Activated CD4-positive, alpha-beta T cell treated with anti-CD3 and anti-CD28 coated beads, Interleukin-2, amount 10 ng/mL, durations not matched to agents 7 days and 5 days (primary cell): ENCODE results near the gene UMAD1. TPM values are rescaled to one million over a fixed set of nuclear protein-coding genes. Genes with fewer than 3 reads are reported as not detected.

ENCODE experiments used
- CTCF ChIA-PET: fragments of 350-600 bp; sonication (Branson Sonifier 250); formaldehyde crosslinking; loops from one replicate; lab custom pipeline; 2021; ENCODE audit warnings: antibody characterized with exemption; lab: Charles Lee
- POLR2A ChIA-PET: fragments of 350-600 bp; sonication (Branson Sonifier 250); formaldehyde crosslinking; loops from one replicate; lab custom pipeline; 2021; ENCODE audit warnings: antibody characterized with exemption; lab: Charles Lee
- DNase-seq: peaks from one replicate; pipeline ENCODE4 v3.0.0-alpha.2; 2020
- H3K27ac Mint-ChIP-seq: one replicate; pipeline ENCODE4 v1.8.0; 2021; ENCODE audit warnings: mild to moderate bottlenecking, moderate library complexity, mixed read lengths
- H3K27me3 Mint-ChIP-seq: one replicate; pipeline ENCODE4 v1.8.0; 2021; ENCODE audit warnings: mixed read lengths
- H3K36me3 Mint-ChIP-seq: one replicate; pipeline ENCODE4 v1.8.0; 2021; ENCODE audit warnings: low read depth, mixed read lengths
- H3K4me1 Mint-ChIP-seq: one replicate; pipeline ENCODE4 v1.8.0; 2021; ENCODE audit warnings: mixed read lengths
- H3K4me3 Mint-ChIP-seq: one replicate; pipeline ENCODE4 v1.8.0; 2021; ENCODE audit warnings: mild to moderate bottlenecking, moderate library complexity, mixed read lengths
- H3K9me3 Mint-ChIP-seq: one replicate; pipeline ENCODE4 v1.8.0; 2021; ENCODE audit warnings: mixed read lengths
- total RNA-seq, 2 experiments: library from RNA; stranded (reverse); gene quantifications; one replicate each; pipeline ENCODE4 v1.2.3, GENCODE V29; 2021

UMAD1 gene
- total RNA-seq, 2 experiments from 2014 or later, result 16.3 to 16.4 TPM

DNA sequence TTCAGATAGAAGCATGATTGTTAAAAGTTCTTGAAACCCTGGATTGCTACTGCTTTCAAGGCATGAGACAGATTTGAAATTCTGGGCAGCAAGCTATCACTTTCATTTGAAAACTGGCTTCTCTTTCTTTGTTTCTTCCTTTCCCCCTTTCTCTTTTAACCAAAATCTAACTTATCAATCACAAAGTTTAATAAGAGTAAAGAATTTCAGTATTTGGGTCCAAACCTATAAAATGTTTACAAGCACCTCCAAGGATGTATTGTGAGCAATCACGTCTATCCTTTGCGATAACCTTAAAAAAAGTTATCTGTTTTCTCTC, 99.4 kb downstream of the UMAD1 start:
- no peak for DNase-seq
- H3K36me3 Mint-ChIP-seq, result no peaks in the 10 kb centered on the region
- no peaks in the 10 kb centered on the region for H3K9me3 Mint-ChIP-seq
- H3K4me3 Mint-ChIP-seq, result no peak overlapping the region
- peaks cover 12% of the 10 kb centered on the region for H3K4me1 Mint-ChIP-seq
- POLR2A ChIA-PET, result no interaction called here
- no peak overlapping the region for H3K27ac Mint-ChIP-seq
- no peaks in the 10 kb centered on the region for H3K27me3 Mint-ChIP-seq
- CTCF ChIA-PET, result interaction anchor here (1.2 kb wide), 1 partner anchor 21 kb away, joined by 3 read pairs; no protein-coding TSS in a partner anchor

DNA sequence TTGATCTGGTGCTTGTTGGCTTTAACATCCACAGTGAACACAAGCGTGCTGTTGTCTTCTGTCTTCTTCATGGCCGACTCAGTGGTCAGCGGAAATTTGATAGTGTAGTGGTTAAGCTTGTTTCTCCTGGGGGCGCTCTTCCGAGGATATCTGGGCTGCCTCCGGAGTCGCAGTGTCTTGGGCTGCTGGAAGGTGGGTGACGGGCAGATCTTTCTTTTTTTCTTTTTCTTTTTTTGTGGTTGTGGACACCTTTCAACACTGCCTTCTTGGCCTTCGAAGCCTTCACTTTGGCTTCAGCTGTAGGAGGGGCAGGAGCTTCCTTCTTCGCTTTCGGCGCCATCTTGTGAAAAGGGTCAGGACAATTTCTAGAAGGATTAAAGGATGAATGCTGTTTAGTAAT, 101.7 kb downstream of the UMAD1 start:
- no peak overlapping the region for H3K27ac Mint-ChIP-seq
- ChIA-PET CTCF (interaction anchor here (1.2 kb wide), 1 partner anchor 19 kb away, joined by 3 read pairs; no protein-coding TSS in a partner anchor), POLR2A (no interaction called here)
- H3K4me3 Mint-ChIP-seq, result no peak overlapping the region
- no peaks in the 10 kb centered on the region for H3K27me3 Mint-ChIP-seq
- no peaks in the 10 kb centered on the region for H3K9me3 Mint-ChIP-seq
- H3K36me3 Mint-ChIP-seq, result no peaks in the 10 kb centered on the region
- DNase-seq, result no peak
- peaks cover 7% of the 10 kb centered on the region for H3K4me1 Mint-ChIP-seq

DNA sequence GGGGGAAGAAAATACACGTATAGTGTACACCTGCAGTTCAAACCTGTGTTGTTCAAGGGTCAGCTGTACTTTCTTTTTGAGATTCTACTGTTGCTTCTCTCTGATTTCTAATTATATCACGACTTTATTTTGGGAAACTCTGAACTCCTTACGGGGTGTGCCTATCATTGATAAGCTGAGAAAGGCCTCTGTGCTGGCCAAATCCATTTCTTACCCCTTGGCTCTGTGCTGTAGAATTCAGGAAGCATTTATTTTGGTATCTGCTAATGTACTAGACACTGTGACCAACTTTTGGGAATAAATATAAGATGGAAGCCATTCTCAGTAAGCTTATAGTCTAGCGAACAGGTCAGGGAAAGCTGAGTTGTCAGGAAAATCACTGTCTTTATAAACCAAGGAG, 104.7 kb downstream of the UMAD1 start:
- CTCF ChIA-PET, result interaction anchor here (1.1 kb wide), 1 partner anchor 11 kb away, joined by 3 read pairs; no protein-coding TSS in a partner anchor
- POLR2A ChIA-PET, result no interaction called here
- H3K27ac Mint-ChIP-seq, result no peak overlapping the region
- H3K4me3 Mint-ChIP-seq, result no peak overlapping the region
- no peaks in the 10 kb centered on the region for H3K27me3 Mint-ChIP-seq
- no peak for DNase-seq
- no peaks in the 10 kb centered on the region for H3K36me3 Mint-ChIP-seq
- peaks cover under 1% of the 10 kb centered on the region for H3K4me1 Mint-ChIP-seq
- no peaks in the 10 kb centered on the region for H3K9me3 Mint-ChIP-seq

DNA sequence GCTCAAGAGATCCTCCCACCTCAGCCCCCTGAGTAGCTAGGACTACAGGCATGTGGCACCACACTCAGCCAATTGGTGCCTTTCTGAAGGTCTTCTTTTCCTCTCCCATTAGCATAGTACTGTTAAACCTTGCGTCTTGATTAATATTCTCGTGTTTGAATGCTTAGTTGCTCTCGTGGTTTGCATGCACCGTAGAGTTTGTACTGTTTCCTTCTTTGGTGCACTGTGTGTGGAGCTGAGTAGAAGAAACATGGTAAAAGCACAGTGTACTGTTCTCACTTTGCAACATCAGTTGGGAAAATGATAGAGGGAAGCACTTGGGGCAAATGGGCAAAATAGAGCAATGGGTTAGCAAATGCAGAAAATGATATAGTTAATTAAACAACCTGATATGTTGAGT, 105.4 kb downstream of the UMAD1 start:
- CTCF ChIA-PET, result interaction anchor here (1.1 kb wide), 1 partner anchor 11 kb away, joined by 3 read pairs; no protein-coding TSS in a partner anchor
- Mint-ChIP-seq H3K9me3 (no peaks in the 10 kb centered on the region), H3K4me3 (no peak overlapping the region), H3K27ac (no peak overlapping the region), H3K27me3 (no peaks in the 10 kb centered on the region), H3K36me3 (no peaks in the 10 kb centered on the region), H3K4me1 (peaks cover 7% of the 10 kb centered on the region)
- POLR2A ChIA-PET, result no interaction called here
- no peak for DNase-seq

DNA sequence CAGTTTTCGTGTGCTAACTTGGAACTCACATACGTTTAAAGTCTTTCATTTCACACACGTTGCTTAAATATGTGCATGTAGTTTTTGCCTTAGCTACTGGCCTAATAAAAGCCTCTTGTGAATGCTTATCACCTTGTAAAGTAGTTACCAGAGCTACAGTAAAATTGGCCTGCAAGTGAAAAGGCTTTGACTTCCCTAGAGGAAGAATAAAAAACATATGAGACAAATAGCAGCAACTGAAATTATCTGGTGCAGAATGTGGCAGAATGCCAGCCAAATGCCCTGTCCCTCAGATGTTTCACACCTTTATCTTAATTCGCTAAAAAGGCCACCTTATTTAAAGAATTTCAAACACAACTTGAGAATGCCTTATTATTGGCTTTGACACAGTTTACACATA, 105.9 kb downstream of the UMAD1 start:
- no peak for DNase-seq
- POLR2A ChIA-PET, result no interaction called here
- H3K27me3 Mint-ChIP-seq, result no peaks in the 10 kb centered on the region
- H3K4me3 Mint-ChIP-seq, result no peak overlapping the region
- H3K27ac Mint-ChIP-seq, result no peak overlapping the region
- no peaks in the 10 kb centered on the region for H3K36me3 Mint-ChIP-seq
- CTCF ChIA-PET, result no interaction called here
- no peaks in the 10 kb centered on the region for H3K9me3 Mint-ChIP-seq
- peaks cover 11% of the 10 kb centered on the region for H3K4me1 Mint-ChIP-seq

DNA sequence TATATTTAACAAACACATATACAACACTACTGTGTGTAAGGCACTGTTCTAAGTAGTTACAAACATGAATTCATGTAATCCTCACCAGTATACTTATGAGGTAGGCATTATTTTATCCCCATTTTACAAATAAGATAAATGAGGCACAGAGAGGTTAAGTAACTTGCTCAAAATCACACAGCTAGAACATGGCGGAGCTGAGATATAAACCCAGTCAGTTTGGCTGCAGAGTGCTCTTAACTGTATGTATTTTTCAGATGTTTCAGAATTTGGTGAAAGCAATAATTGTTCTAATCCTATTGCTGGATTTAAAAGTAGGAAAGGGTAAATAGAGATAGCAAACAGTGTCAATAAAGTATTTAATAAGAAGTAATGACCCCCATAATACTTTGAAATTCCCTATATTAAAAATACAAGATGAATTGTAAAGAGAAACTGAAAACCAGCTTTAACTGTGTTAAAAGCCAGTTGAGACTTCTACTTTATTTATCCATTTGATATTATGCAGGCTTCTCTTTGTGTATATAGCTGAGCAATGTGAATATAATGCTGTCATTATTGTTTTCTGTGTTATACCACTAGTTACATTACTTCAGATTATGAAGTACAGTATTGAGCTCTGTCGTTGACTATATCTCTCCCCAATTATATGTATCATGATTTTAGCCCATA, 110.2 kb downstream of the UMAD1 start:
- DNase-seq, result no peak
- Mint-ChIP-seq H3K36me3 (peaks cover 7% of the 10 kb centered on the region), H3K9me3 (no peaks in the 10 kb centered on the region), H3K4me3 (peak overlapping the region; percentile 12), H3K4me1 (peaks cover 17% of the 10 kb centered on the region), H3K27me3 (no peaks in the 10 kb centered on the region), H3K27ac (no peak overlapping the region)
- ChIA-PET CTCF (interaction anchor here (0.6 kb wide), 1 partner anchor 10 kb away, joined by 3 read pairs; no protein-coding TSS in a partner anchor), POLR2A (no interaction called here)

DNA sequence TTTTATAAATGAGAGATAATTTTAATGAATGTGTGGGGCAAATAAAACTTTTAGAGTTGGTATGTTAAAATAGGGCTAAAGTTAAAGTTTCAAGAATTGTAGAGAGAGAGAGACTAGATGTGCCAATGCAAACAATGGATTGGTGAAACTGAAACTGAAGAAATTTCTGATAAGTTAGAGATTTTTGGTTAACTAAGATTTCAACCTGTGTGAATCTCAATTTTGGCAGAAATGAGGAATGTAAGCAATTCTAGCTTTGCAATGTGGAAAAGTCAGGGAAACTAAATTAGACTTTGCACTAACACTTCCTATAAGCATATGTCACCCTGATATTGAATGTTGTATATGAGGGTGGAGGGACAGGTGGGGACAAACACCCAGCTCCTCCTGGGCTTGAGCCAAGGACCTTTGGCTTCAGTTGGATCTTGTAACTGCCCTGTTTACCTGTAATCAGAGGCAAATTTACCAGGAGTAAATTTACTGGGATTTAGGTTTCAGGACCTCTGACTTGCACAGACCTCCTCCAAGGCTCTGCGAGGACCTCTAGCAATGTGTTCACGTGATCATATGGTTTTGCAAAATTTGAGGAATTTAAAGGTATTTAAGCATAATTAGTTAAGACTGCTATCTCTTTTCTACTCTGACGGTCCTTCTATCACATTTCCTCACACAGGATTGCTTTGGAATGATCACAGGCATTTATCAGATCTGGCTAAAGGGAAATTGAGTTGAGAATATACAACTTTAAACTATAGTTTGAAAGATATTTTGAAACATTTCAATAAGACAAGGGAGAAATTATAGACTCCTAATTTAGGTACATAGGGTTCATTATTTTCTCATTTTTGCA, 110.9 kb downstream of the UMAD1 start:
- Mint-ChIP-seq H3K4me3 (peak overlapping the region; percentile 12), H3K36me3 (peaks cover 7% of the 10 kb centered on the region), H3K4me1 (peaks cover 17% of the 10 kb centered on the region), H3K27me3 (no peaks in the 10 kb centered on the region), H3K9me3 (no peaks in the 10 kb centered on the region), H3K27ac (no peak overlapping the region)
- CTCF ChIA-PET, result no interaction called here
- DNase-seq, result no peak
- POLR2A ChIA-PET, result no interaction called here

DNA sequence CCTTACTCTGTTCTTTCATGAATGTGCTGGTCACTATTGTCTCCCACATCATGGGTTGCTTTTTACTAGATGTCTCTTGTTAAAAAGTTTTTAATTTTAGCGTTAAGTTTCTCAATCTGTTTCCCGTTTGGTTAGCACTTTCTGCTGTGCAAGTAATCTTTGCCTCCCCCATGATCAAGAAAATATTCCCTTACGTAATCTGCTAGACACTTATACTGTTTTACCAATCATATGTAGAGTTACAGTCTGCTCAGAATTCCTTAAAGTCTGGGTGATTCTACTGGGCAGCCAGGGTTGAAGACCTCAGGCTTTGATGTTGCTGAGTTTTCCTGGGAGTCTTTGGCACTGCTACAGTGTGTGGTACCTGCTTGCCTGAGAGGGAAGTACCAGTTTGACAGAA, 116.0 kb downstream of the UMAD1 start:
- DNase-seq, result no peak
- peaks cover 7% of the 10 kb centered on the region for H3K36me3 Mint-ChIP-seq
- ChIA-PET CTCF (interaction anchor here (0.7 to 1.5 kb wide), 2 partner anchors 11 to 75 kb away, joined by 3 read pairs; no protein-coding TSS in a partner anchor), POLR2A (no interaction called here)
- H3K27ac Mint-ChIP-seq, result no peak overlapping the region
- no peaks in the 10 kb centered on the region for H3K9me3 Mint-ChIP-seq
- no peak overlapping the region for H3K4me3 Mint-ChIP-seq
- H3K27me3 Mint-ChIP-seq, result no peaks in the 10 kb centered on the region
- H3K4me1 Mint-ChIP-seq, result peaks cover 15% of the 10 kb centered on the region

DNA sequence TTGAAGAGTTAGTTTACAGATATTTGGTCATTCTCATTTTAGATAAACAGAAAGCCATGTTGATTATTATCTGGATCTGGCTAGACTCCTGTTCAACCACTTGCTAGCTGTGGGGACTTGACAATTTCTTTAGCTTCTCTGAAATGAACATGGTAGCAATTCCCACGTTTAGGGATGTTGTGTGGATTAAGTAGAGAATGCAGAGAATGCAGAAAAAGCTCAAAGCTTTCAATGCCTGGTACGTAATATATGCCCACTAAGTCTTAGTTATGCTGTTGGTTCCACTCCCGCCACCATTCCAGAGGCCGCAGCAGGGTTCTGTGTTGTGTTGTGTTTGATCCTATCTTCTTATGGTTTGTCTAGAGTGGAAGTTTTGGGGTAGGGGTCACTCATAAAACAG, 117.0 kb downstream of the UMAD1 start:
- ChIA-PET CTCF (interaction anchor here (1.4 kb wide), 1 partner anchor 433 kb away, joined by 3 read pairs; no protein-coding TSS in a partner anchor), POLR2A (no interaction called here)
- H3K4me3 Mint-ChIP-seq, result no peak overlapping the region
- no peak overlapping the region for H3K27ac Mint-ChIP-seq
- peaks cover 23% of the 10 kb centered on the region for H3K4me1 Mint-ChIP-seq
- H3K9me3 Mint-ChIP-seq, result no peaks in the 10 kb centered on the region
- H3K27me3 Mint-ChIP-seq, result no peaks in the 10 kb centered on the region
- H3K36me3 Mint-ChIP-seq, result peaks cover 7% of the 10 kb centered on the region
- no peak for DNase-seq

DNA sequence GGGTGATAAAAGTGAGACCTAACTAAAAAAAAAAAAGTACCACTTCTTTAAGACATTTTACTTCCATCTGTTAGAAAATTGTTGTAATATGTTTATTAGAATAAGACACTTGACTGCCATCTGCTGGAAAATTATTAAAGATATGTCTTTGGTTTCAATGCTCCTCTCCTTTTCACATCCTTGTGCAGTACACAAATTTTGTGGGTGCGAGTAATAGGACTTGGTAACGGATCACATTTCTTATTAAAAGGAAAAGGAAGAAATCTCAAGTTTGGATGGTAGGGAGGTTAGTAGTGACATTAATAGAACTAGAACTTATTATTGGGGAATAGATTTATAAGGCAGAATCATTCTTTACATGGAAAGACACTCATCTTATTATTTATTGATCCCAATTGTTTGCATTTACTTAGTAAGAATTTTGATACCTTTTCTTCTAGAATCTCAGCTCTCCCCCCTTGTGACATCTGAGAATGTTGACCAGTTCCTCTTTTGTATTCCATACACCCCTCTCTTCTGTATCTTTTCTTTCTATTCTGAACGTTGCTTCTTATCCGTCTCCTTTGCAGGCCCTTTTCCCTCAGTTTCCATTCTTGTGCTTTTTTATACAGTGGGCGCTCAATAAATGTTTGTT, 120.9 kb downstream of the UMAD1 start:
- DNase-seq, result no peak
- H3K4me1 Mint-ChIP-seq, result peaks cover 43% of the 10 kb centered on the region
- H3K27me3 Mint-ChIP-seq, result no peaks in the 10 kb centered on the region
- POLR2A ChIA-PET, result no interaction called here
- peak overlapping the region; percentile 96 for H3K27ac Mint-ChIP-seq
- H3K4me3 Mint-ChIP-seq, result peak overlapping the region; percentile 86
- H3K36me3 Mint-ChIP-seq, result no peaks in the 10 kb centered on the region
- H3K9me3 Mint-ChIP-seq, result no peaks in the 10 kb centered on the region
- CTCF ChIA-PET, result interaction anchor here (0.7 to 1.0 kb wide), 3 partner anchors 11 to 80 kb away, joined by 3 to 4 read pairs (median 3); no protein-coding TSS in a partner anchor

DNA sequence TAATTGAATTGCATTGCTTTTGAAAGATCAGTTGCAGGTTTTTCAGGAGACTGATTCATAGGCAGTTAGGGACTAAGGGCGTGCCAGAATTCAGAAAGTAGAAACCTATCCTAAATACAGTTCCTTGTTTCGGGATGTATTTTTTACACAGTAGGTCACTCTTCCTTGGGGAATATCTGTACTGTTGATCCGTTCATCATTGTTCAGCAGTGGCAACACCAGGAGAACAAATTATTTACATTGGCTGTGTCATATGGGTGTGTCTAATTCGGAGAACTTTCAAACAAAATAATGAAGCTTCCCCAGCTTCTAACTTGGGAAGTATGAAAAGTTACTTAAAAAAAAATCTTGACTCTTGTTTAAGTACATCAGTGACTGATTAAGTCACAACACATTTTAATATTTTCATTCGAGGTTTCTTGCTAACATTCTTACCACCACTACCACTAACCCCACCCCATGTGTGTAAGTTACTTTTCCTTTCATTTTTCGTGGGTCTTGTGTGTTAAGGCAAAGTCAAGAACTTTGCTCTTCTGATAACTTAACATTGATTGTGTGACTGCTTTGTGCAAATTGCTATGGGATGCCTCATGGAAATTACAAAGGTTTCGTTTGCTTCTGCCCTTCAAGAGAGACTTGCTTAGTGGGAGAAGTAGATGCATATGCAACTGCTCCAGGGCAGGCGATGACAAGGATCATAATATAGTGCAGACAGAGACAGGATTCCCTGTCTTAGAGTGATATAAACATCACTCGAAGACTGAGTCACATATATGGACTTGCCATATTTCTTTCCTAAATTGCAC, 121.6 kb downstream of the UMAD1 start:
- Mint-ChIP-seq H3K9me3 (no peaks in the 10 kb centered on the region), H3K4me3 (peak overlapping the region; percentile 86), H3K27ac (peak overlapping the region; percentile 96), H3K36me3 (no peaks in the 10 kb centered on the region), H3K4me1 (peaks cover 43% of the 10 kb centered on the region), H3K27me3 (no peaks in the 10 kb centered on the region)
- POLR2A ChIA-PET, result no interaction called here
- DNase-seq, result peak; percentile 55
- CTCF ChIA-PET, result no interaction called here
